ENCODE data around the gene IL26. TPM values are rescaled to one million over a fixed set of nuclear protein-coding genes. Genes with fewer than 3 reads are reported as not detected.

IL26 gene
- polyA plus RNA-seq, 1 donor from 2014 or later: not detected

GRCh38 chr12:68237078-68237477 lies 11.5 kb upstream of the IL26 start:
- no peak overlapping the region for H3K4me3 ChIP-seq (ENCODE audit: low read length)
- no peak overlapping the region for H3K27ac ChIP-seq (ENCODE audit: low read length)
- TF ChIP-seq EP300 (conservative IDR thresholded peaks at IDR 0.05; ENCODE audit: poor library complexity, severe bottlenecking): no peak
- H3K79me2 ChIP-seq (replicated peaks; ENCODE audit: insufficient read depth, low read length): no peaks in the 10 kb centered on the region
- no peaks in the 10 kb centered on the region for H3K27me3 ChIP-seq (ENCODE audit: insufficient read depth, low read depth, low read length)
- no peaks in the 10 kb centered on the region for H3K9me3 ChIP-seq (ENCODE audit: low read length)
- no peak overlapping the region for H2AFZ ChIP-seq (ENCODE audit: low read depth, low read length)
- H3F3A ChIP-seq (ENCODE audit: insufficient read depth, low read length, poor library complexity, severe bottlenecking): no peaks in the 10 kb centered on the region
- H3K9me2 ChIP-seq (ENCODE audit: insufficient read depth, low read length): no peaks in the 10 kb centered on the region
- no peaks in the 10 kb centered on the region for H3K36me3 ChIP-seq (ENCODE audit: insufficient read depth, low read length)
- H3K9ac ChIP-seq (ENCODE audit: low read length): no peak overlapping the region
- H3K4me2 ChIP-seq (ENCODE audit: low read length): no peak overlapping the region
- no peaks in the 10 kb centered on the region for H4K20me1 ChIP-seq (ENCODE audit: insufficient read depth)

- no peak overlapping the region for H3K27ac ChIP-seq (ENCODE audit: low read length)
- H3K9me2 ChIP-seq (ENCODE audit: insufficient read depth, low read length): no peaks in the 10 kb centered on the region
- no peaks in the 10 kb centered on the region for H3K36me3 ChIP-seq (ENCODE audit: insufficient read depth, low read length)
- H2AFZ ChIP-seq (ENCODE audit: low read depth, low read length): no peak overlapping the region
- no peaks in the 10 kb centered on the region for H3F3A ChIP-seq (ENCODE audit: insufficient read depth, low read length, poor library complexity, severe bottlenecking)
- H3K27me3 ChIP-seq (ENCODE audit: insufficient read depth, low read depth, low read length): no peaks in the 10 kb centered on the region
- H3K9ac ChIP-seq (ENCODE audit: low read length): no peak overlapping the region
- H3K4me3 ChIP-seq (ENCODE audit: low read length): no peak overlapping the region
- H3K79me2 ChIP-seq (replicated peaks; ENCODE audit: insufficient read depth, low read length): no peaks in the 10 kb centered on the region
- no peaks in the 10 kb centered on the region for H4K20me1 ChIP-seq (ENCODE audit: insufficient read depth)
- H3K4me2 ChIP-seq (ENCODE audit: low read length): no peak overlapping the region
- no peaks in the 10 kb centered on the region for H3K9me3 ChIP-seq (ENCODE audit: low read length)
- no peak for TF ChIP-seq POLR2AphosphoS5 (IDR thresholded peaks at IDR 0.05)
- TF ChIP-seq TAF1 (IDR thresholded peaks at IDR 0.05; ENCODE audit: low read depth): no peak
- no peak for TF ChIP-seq EP300 (conservative IDR thresholded peaks at IDR 0.05; ENCODE audit: poor library complexity, severe bottlenecking)
- TF ChIP-seq SMC3 (conservative IDR thresholded peaks at IDR 0.05; ENCODE audit: poor library complexity): no peak
- no peak for TF ChIP-seq CTCF (IDR thresholded peaks at IDR 0.05; ENCODE audit: poor library complexity, severe bottlenecking)
- no peak for TF ChIP-seq EZH2 (IDR thresholded peaks at IDR 0.05; ENCODE audit: borderline replicate concordance, insufficient read depth, low read length, poor library complexity, severe bottlenecking)
- TF ChIP-seq REST (IDR thresholded peaks at IDR 0.05; ENCODE audit: borderline replicate concordance): no peak
- no peak for TF ChIP-seq RAD21 (conservative IDR thresholded peaks at IDR 0.05)
- no peak for TF ChIP-seq MXI1 (conservative IDR thresholded peaks at IDR 0.05; ENCODE audit: poor library complexity, severe bottlenecking)
These were observed 10.9 kb upstream of the IL26 start for GRCh38 chr12:68236421-68237059.

All from neural cell (in vitro differentiated cells).